ENCODE measurements around the gene SLCO3A1.
A peak's percentile ranks its signal among the peaks of the same experiment; 100 is the strongest.

The SLCO3A1 gene

GRCh38 chr15:92155934-92156333 is 302.4 kb downstream of the SLCO3A1 start:
- no peak for DNase-seq (ENCODE audit: low read depth in 1 of 2, low spot score in 1 of 2)

GRCh38 chr15:92157666-92158298 is 304.3 kb downstream of the SLCO3A1 start:
- DNase-seq (ENCODE audit: low read depth in 1 of 2, low spot score in 1 of 2): no peak

DNA sequence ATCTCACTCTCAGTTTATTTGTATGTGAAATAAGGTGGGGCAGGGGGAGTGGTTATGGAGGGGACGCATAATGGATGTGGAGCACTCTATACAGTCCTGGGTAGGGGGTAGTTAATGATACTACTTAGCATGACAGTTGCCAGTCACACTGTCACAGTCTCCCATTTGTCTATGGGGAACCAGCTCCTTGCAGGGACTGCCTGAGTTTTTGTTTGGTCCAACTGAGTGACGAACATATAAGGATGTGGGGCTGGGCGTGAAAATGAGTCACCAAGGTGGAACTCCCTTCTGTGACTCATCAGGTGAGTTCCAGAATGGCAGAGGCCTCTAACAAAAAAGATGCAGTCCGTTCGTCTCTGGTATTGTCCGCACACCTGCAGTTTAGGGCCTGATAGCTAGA is 304.9 kb downstream of the SLCO3A1 start:
- peak in 1 of 2 donors; percentile 26 for DNase-seq (ENCODE audit: low read depth in 1 of 2, low spot score in 1 of 2)

- DNase-seq (ENCODE audit: low read depth in 1 of 2, low spot score in 1 of 2): no peak
Observed at GRCh38 chr15:92159481-92159880, 306.0 kb downstream of the SLCO3A1 start.

- no peak for DNase-seq (ENCODE audit: low read depth in 1 of 2, low spot score in 1 of 2)
Observed at GRCh38 chr15:92159906-92160841, 306.7 kb downstream of the SLCO3A1 start.

DNA sequence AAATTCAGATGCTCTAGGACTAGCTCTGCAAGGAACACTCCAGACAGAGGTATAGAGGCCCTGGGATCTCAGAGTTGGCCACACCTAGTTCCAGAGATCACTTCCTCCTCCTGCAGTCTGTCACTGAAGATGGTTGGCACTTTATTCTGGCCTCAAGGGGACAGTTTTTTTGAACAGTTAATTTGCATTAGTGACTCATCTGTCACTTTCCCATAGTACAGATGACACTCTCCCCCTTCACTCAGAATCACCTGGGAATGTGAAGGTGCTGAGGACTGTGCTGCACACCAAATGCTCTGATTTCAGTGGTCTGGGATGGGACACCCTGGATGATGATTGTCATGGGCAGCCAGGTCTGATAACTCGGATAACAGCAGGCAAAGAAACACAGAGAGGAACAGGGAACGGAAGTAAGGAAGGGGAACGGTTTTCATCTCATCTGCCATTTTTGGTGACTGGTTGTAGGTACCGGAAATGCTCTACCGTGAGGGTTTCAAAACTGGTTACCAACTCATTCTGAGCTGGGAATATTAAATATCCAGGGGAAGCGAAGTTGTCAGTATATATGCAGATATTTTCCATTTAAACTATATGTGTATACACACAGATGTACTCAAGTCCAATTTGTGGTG is 307.6 kb downstream of the SLCO3A1 start:
- DNase-seq (ENCODE audit: low read depth in 1 of 2, low spot score in 1 of 2): no peak

DNA sequence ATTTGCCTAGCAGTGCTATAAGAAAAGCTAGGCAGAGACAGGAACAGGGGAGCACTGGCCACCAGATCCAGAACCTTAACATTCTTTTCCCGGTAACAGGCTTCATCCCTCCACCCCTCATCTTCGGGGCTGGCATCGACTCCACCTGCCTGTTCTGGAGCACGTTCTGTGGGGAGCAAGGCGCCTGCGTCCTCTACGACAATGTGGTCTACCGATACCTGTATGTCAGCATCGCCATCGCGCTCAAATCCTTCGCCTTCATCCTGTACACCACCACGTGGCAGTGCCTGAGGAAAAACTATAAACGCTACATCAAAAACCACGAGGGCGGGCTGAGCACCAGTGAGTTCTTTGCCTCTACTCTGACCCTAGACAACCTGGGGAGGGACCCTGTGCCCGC is 309.1 kb downstream of the SLCO3A1 start:
- DNase-seq (ENCODE audit: low read depth in 1 of 2, low spot score in 1 of 2): no peak

DNA sequence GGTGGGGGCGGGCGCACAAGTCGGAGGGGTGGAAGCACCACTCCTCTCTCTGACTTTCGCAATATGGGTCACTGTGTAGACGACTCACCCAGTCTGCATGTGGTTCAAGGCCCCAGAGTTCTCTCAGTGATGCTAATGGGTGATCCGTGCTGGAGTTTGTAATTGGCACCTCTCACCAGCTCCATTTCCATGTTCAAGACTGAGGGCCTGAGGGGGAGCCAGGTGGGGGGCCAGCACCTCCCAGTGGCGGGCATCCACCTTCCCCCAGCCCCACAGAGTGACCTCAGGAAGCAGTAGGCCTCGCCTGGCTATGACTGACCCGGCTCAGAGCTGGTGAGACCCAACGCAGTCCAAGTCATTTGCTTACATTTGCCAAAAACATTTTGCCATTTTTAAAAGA is 310.1 kb downstream of the SLCO3A1 start:
- DNase-seq (ENCODE audit: low read depth in 1 of 2, low spot score in 1 of 2): no peak

DNA sequence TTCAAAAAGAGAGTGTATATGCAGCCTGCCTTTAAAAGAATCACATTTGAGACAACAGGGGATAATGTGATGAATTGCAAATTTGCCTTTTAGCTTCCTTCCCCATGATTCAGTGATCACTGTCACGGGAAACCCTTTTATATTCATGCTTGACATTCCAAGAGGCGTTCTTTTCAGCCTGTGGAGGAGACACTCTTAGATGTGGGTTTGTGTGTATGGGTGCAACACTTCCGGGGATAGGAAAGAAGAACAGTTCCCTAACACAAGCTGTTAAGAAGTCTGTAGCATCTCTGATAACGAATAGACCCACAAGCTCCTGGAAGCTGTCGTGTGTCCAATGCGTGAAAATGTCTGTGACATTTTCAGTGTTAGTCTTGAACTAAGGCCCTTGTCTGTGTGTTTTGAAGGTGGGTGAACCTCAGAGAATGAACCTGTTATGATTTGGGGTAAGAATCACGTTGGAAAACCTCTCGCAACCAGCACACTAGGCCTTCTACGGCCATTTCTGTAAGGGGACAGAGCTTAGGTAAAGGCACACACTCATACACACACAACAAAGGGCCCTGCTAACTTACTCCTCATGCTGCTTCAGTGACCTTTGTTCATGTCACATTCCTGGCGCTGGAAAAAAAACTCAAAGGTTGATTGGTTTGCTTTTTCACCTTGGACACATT is 311.0 kb downstream of the SLCO3A1 start:
- DNase-seq (ENCODE audit: low read depth in 1 of 2, low spot score in 1 of 2): no peak

- DNase-seq (ENCODE audit: low read depth in 1 of 2, low spot score in 1 of 2): no peak
Observed at GRCh38 chr15:92165001-92165346, 311.5 kb downstream of the SLCO3A1 start.

GRCh38 chr15:92166029-92166428 is 312.5 kb downstream of the SLCO3A1 start:
- no peak for DNase-seq (ENCODE audit: low read depth in 1 of 2, low spot score in 1 of 2)

DNA sequence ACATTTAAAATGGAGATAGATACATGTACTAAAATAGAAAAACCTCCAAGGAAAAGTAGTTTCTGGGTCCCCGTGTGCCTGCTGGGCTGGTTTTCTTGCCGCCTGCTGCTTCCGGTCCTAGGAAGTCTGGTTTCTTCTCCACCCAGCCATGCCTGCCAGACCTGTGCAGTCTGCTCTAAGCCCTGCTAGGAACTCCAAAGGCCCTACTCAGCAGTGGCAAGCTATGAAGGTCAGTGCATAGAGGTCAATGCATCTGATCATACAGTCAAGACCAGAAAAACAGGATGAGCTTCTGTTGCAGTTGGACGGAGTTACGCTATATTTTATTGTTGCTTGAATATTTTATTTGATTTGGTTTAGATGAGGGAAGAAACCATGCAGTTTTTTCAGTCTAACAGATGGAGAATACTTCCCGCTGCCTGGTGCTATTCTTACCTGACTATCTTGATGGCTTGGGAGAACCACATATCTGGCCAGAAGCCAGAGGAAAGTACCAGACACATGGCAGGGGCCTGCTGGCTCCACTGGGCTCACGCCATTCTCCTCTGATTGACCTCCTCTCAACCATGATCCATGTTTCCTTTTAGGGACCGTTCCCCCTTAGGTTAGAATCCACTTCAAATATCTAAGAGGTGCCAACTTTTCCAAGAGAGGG is 313.4 kb downstream of the SLCO3A1 start:
- DNase-seq (ENCODE audit: low read depth in 1 of 2, low spot score in 1 of 2): no peak

DNA sequence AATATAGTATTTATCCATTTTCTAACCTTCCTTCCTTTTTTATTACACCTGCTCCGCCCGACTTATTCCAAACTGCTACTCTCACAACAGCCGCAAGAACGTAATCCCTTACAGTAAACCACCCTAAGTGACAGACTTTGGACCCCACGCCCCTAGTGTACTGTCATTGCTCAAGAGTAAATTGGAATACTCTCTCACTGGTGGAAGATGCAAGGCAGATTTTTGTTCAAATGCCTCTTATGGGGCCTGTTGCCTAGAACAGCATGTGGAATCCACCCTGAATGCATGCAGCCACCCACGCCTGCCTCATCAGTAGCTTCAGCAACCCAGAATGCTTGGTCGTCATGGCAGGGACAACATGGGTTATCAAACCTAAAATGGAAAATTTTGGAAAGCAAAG is 313.9 kb downstream of the SLCO3A1 start:
- no peak for DNase-seq (ENCODE audit: low read depth in 1 of 2, low spot score in 1 of 2)

DNA sequence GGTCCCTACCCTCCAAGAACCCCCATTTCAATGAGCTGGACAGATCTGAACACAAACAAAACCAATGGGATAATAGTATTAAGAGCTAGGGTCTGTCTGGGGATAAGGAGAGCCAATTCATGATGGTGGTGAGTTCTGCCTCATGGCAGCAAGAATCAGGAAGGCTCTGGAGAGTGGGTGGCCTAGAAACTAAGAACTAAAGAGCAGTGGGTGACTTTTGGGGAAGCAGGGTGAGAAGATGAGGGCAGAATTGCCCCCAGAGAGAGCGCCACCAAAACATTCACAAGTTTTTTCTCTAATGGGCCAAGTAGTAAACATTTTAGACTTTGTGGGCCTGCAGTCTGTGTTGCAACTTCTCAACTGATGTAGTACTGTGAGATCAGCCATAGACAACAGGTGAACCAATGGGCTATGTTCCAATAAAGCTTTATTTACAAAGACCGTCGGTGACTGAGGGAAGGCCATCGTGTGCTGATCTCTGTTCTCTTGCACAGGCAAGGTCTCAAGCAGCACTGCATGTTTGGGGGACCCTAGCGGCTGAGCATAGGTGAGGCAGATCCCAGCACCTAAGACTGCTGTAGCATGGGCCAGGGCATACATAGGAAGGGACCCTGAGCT is 314.7 kb downstream of the SLCO3A1 start:
- no peak for DNase-seq (ENCODE audit: low read depth in 1 of 2, low spot score in 1 of 2)

GRCh38 chr15:92170897-92171296 is 317.4 kb downstream of the SLCO3A1 start:
- DNase-seq (ENCODE audit: low read depth in 1 of 2, low spot score in 1 of 2): no peak

DNA sequence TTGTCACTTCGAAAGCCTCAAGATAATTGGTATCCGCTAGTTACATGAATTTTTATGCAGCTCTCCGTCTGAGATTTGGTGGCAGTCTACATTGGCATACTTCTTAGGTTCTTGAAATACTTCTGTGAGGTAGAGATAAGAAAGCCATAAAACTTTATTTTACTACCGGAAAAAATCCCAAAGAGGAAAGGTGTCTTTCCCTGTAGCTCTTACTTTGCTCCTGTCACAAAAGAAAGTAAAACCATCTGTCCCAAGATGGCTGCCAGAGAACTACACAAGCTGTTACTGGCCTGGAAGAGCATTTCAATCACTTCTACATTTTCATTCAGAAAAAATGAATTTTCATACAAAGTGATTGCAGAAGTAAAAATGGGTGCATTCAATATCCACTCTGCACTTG is 325.4 kb downstream of the SLCO3A1 start:
- DNase-seq (ENCODE audit: low read depth in 1 of 2, low spot score in 1 of 2): no peak

DNA sequence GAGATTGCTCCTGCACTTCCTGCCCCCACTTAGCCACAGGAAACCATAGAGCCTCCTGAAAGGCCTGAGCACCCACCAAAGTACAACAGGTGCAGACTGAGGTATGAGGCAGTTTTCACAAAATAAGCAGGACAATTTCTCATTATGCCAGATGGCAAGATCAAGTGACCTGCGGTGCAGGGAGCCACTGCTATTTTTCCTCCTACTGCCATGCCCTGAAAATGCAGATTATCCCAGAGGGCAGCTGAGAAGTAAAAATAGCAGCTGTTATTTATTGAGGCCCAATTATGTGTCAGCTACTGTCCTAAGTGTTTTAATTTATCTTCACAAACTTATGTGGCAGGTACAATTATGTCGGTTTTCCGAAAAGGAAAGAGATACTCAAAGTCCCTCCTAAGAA is 330.6 kb downstream of the SLCO3A1 start:
- no peak for DNase-seq (ENCODE audit: low read depth in 1 of 2, low spot score in 1 of 2)

DNA sequence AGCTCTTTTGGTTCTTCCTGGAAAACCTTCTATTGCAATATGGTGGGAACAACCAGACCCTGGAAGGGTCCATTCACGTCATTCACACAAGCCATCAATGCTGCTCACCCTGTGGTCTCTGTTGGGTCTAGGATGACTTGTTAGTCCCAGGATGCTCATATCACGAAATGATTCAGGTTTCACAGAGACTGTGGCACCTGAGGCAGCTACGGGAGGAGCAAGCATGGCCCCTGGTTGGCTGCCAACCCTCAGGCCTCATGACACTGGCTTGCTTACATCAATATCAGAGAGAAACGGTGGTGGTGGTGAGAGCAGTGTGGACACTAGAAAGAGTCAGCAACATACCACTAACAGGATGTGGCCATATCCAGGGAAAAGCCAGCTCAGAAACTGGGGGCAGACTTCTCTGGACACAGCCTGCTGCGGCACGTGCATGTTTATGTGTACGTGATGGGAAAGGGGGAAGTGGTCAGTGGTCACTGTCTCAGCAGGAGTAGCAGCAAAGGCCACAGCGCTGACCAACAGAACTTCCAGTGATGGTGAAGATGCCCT is 331.2 kb downstream of the SLCO3A1 start:
- DNase-seq (ENCODE audit: low read depth in 1 of 2, low spot score in 1 of 2): no peak

DNA sequence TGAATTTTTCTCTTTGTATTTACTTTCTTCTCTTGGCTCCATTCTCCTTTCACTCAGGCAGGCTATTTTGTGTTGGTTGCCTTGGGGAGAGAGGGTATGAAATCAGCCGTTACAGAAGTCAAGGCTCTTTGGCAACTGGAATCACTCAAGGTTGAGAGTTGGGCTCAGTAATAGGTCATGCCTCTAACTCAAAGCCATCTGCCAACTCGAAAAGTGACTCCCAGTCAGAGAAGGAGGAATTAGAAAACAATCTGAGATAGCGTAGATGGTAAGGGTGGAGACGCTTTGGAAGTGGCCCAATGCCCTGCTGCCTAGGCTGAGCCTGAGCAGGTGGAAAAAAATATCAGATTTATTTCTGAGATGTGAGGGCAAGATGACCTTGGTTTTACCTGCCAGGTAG is 334.5 kb downstream of the SLCO3A1 start:
- DNase-seq (ENCODE audit: low read depth in 1 of 2, low spot score in 1 of 2): no peak

GRCh38 chr15:92189166-92189565 is 335.7 kb downstream of the SLCO3A1 start:
- DNase-seq (ENCODE audit: low read depth in 1 of 2, low spot score in 1 of 2): no peak
